HCT116 (cell line): ENCODE data around the gene CFAP77. TPM values are rescaled to one million over a fixed set of nuclear protein-coding genes. Genes with fewer than 3 reads are reported as not detected.

Experiments
- ATAC-seq: fragments of 200-7000 bp; cut with Tn5 transposase; 2 replicates; pipeline ENCODE4 v1.9.1; 2020; ENCODE audit warnings: mild to moderate bottlenecking, moderate library complexity
- BruUV-seq: library from RNA; stranded (reverse); fragments of 400-500 nt; replicated peaks from 2 replicates; lab custom pipeline; 2021; lab: Mats Ljungman, UMichigan
- CTCF ChIA-PET: fragments of 300-600 bp; sonication (Branson Sonifier 250); formaldehyde crosslinking; loops from one replicate; lab custom pipeline; 2021; ENCODE audit warnings: antibody characterized with exemption; lab: Charles Lee
- POLR2A ChIA-PET: fragments of 300-600, 350-600 bp; sonication (Branson Sonifier 250); formaldehyde crosslinking; loops from one replicate; lab custom pipeline; 2021; ENCODE audit warnings: antibody characterized with exemption; lab: Charles Lee
- RAD21 ChIA-PET, 2 experiments: fragments of 300-600 bp; sonication (Branson Sonifier 250); formaldehyde crosslinking; loops; one replicate each; lab custom pipeline; 2023; ENCODE audit warnings: low total read pairs in 2 of 2; ENCODE audit not compliant: uncharacterized antibody in 2 of 2, unreplicated experiment in 2 of 2, low non-redundant PET in 1 of 2; lab: Charles Lee
- DNase-seq: peaks from one replicate; pipeline ENCODE4 v3.0.0-alpha.2; 2010; ENCODE audit warnings: low read depth, low spot score
- H2AFZ ChIP-seq: fragments of 200-600 bp; shearing (Covaris generic), sonication (generic); 2 replicates; pipeline ENCODE4 v1.6.1; 2017; ENCODE audit warnings: low read depth, mixed run types, mixed read lengths, antibody characterized with exemption, low read length; ENCODE audit not compliant: poor library complexity, severe bottlenecking
- H3K27ac ChIP-seq: 2 replicates; pipeline ENCODE4 v1.5.1; 2012; ENCODE audit warnings: low read depth, low read length
- H3K27me3 ChIP-seq: fragments of 200-600 bp; sonication (generic); 2 replicates; pipeline ENCODE4 v1.6.1; 2016; ENCODE audit warnings: mixed run types, low read length, mixed read lengths; ENCODE audit not compliant: insufficient read depth
- H3K36me3 ChIP-seq, 2 experiments: fragments of 200-500 bp in 1 of 2; fragments of 200-600 bp in 1 of 2; sonication (Bioruptor generic) in 1 of 2; sonication (generic) in 1 of 2; 2 replicates each; pipeline versions ENCODE4 v1.5.1 to v1.6.1; 2014 to 2016; ENCODE audit warnings: low read length in 2 of 2, inconsistent platforms in 1 of 2, mixed read lengths in 1 of 2, mixed run types in 1 of 2; ENCODE audit not compliant: insufficient read depth in 2 of 2, control insufficient read depth in 1 of 2
- H3K4me1 ChIP-seq, 2 experiments: fragments of 200-600 bp in 1 of 2; sonication (generic) in 1 of 2; 2 replicates each; pipeline versions ENCODE4 v1.5.1 to v1.6.1; 2012 to 2017; ENCODE audit warnings: low read length in 2 of 2, inconsistent platforms in 1 of 2, mild to moderate bottlenecking in 1 of 2, mixed read lengths in 1 of 2, mixed run types in 1 of 2, moderate library complexity in 1 of 2; ENCODE audit not compliant: insufficient read depth in 2 of 2, control insufficient read depth in 1 of 2
- H3K4me2 ChIP-seq: fragments of 200-600 bp; sonication (generic); 2 replicates; pipeline ENCODE4 v1.6.1; 2017; ENCODE audit warnings: mixed run types, low read length, mixed read lengths
- H3K4me3 ChIP-seq, 2 experiments: fragments of 200-600 bp in 1 of 2; sonication (generic) in 1 of 2; replicated peaks in 1 of 2; 2 replicates each; pipeline ENCODE4 v1.5.1; 2011 to 2016; ENCODE audit warnings: low read length in 2 of 2, control low read depth in 1 of 2, low read depth in 1 of 2, mild to moderate bottlenecking in 1 of 2, mixed read lengths in 1 of 2, mixed run types in 1 of 2
- H3K79me2 ChIP-seq: fragments of 200-600 bp; sonication (generic); 2 replicates; pipeline ENCODE4 v1.6.1; 2017; ENCODE audit warnings: mild to moderate bottlenecking, mixed run types, low read length, moderate library complexity, mixed read lengths; ENCODE audit not compliant: insufficient read depth
- H3K9ac ChIP-seq: fragments of 200-600 bp; sonication (generic); 2 replicates; pipeline ENCODE4 v1.6.1; 2016; ENCODE audit warnings: low read length, mixed read lengths
- H3K9me2 ChIP-seq: fragments of 200-600 bp; sonication (generic), shearing (Covaris generic); 2 replicates; pipeline ENCODE4 v1.6.1; 2017; ENCODE audit warnings: mixed run types, mild to moderate bottlenecking, moderate library complexity; ENCODE audit not compliant: insufficient read depth
- H3K9me3 ChIP-seq, 2 experiments: fragments of 200-500 bp in 1 of 2; fragments of 200-600 bp in 1 of 2; sonication (Bioruptor generic) in 1 of 2; sonication (generic) in 1 of 2; 2 replicates each; pipeline ENCODE4 v1.6.1; 2014 to 2017; ENCODE audit warnings: low read length in 2 of 2, mixed read lengths in 2 of 2, inconsistent platforms in 1 of 2, low read depth in 1 of 2, mild to moderate bottlenecking in 1 of 2, mixed run types in 1 of 2, moderate library complexity in 1 of 2; ENCODE audit not compliant: control insufficient read depth in 1 of 2, insufficient read depth in 1 of 2
- H4K20me1 ChIP-seq: fragments of 200-600 bp; sonication (generic), shearing (Covaris generic); 2 replicates; pipeline ENCODE4 v1.6.1; 2017; ENCODE audit warnings: mixed run types, mild to moderate bottlenecking, moderate library complexity; ENCODE audit not compliant: insufficient read depth
- ATF3 ChIP-seq: IDR thresholded peaks from 2 replicates; pipeline ENCODE4 v1.6.1; 2012
- POLR2A ChIP-seq: IDR thresholded peaks from 2 replicates; pipeline ENCODE4 v1.7.0; 2011; ENCODE audit warnings: borderline replicate concordance; ENCODE audit not compliant: insufficient read depth, insufficient read length; ENCODE audit errors: extremely low read depth
- RAD21 ChIP-seq: IDR thresholded peaks from 2 replicates; pipeline ENCODE4 v1.6.1; 2012; ENCODE audit warnings: low read depth, mild to moderate bottlenecking
- SIN3A ChIP-seq: IDR thresholded peaks from 2 replicates; pipeline ENCODE4 v1.6.1; 2012; ENCODE audit warnings: low read depth
- ZBTB33 ChIP-seq: IDR thresholded peaks from 2 replicates; pipeline ENCODE4 v1.6.1; 2011; ENCODE audit warnings: mild to moderate bottlenecking, low read length, moderate library complexity; ENCODE audit not compliant: insufficient replicate concordance; ENCODE audit errors: extremely low read depth
- ZNF274 ChIP-seq: fragments of 200-500 bp; sonication (Bioruptor generic); IDR thresholded peaks from 2 replicates; pipeline ENCODE4 v1.6.1; 2014; ENCODE audit warnings: mild to moderate bottlenecking, low read depth, low read length, inconsistent platforms
- intact Hi-C: fragments of 100-400 bp; cut with micrococcal nuclease; formaldehyde crosslinking; loops from 2 replicates; pipeline ENCODE4 v1.10.0; 2022
- total RNA-seq: library from RNA; stranded (reverse); gene quantifications from one replicate; pipeline ENCODE4 v1.2.1, GENCODE V29; 2021; ENCODE audit not compliant: unreplicated experiment

Gene CFAP77
- total RNA-seq, 1 experiment from 2014 or later, result 0.98 TPM

DNA sequence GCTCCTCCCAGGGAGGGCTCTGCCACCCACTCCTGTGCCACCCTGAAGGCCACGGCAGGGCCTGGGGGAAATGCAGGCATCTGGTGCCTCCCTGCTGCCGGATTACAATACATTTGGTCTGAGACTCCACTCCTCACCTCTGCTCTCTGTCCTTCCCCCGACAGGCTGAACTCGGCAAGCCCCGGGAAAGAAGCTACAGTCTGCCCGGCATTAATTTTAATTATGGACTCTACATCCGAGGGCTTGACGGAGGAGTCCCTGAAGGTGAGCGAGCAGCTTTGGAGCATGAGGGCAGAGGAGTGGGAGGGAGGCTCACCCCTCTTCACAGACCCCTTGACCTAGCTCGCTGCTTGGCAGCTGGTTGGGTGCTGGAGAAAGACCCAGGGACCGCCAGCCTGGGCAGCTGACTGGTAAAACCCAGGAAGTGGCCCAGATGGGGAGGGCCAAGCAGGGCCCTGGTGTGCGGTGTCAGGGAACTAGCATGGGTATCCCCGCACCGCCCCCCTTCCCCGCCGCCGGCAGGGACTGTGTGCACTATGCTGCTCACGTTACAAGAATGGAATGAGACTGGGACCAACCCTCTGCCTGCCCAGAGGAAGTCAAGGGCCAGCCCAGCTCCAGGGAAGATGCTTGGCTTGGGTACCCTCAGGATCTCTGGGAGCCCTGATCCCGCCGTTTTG is 88.7 kb downstream of the CFAP77 start (continued):
- TF ChIP-seq ZBTB33, result no peak
- no peak for TF ChIP-seq SIN3A
- no peak for TF ChIP-seq RAD21

DNA sequence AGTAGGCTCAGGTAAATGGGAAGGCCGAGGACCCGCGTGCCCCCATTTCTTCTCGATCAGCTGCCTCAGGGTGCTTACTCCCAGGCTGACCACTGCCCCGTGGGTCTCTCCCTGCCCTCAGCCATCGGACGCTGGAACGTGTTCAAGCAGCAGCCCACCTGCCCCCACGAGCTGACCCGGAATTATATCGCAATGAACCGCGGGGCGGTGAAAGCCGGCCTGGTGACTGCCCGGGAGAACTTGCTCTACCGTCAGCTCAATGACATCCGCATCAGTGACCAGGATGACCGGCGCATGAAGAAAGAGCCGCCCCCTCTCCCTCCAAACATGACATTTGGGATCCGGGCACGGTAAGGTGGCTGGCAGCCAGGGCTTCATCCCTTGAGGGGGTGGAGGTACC is 89.2 kb downstream of the CFAP77 start:
- TF ChIP-seq ZNF274, result no peak
- TF ChIP-seq POLR2A, result no peak
- TF ChIP-seq ATF3, result no peak
- Histone ChIP-seq H3K27me3 (no peaks in the 10 kb centered on the region), H4K20me1 (no peaks in the 10 kb centered on the region), H3K9ac (no peak overlapping the region), H3K4me3 (no peak overlapping the region), H3K4me2 (no peak overlapping the region), H2AFZ (no peak overlapping the region), H3K79me2 (no peaks in the 10 kb centered on the region), H3K9me3 (no peaks in the 10 kb centered on the region), H3K4me1 (no peaks in the 10 kb centered on the region), H3K36me3 (no peaks in the 10 kb centered on the region), H3K9me2 (no peaks in the 10 kb centered on the region), H3K27ac (no peak overlapping the region)
- RAD21 ChIA-PET, result no interaction called here
- intact Hi-C loops, result no loop called here
- CTCF ChIA-PET, result no interaction called here
- no peak for ATAC-seq
- BruUV-seq, result no TSS peak
- no peak for DNase-seq
- POLR2A ChIA-PET, result no interaction called here
